OCI-LY1 (cell line): Measurements from ENCODE around the gene DHRS7B.
A peak's percentile ranks its signal among the peaks of the same experiment; 100 is the strongest.
"Not testable (repeated sequence)": the region's sequence is repeated elsewhere in the genome, so short reads cannot be mapped to it uniquely, and the experiment has no call there.

Source experiments
- H2AFZ ChIP-seq: fragments of 200-600 bp; sonication (generic), shearing (Covaris generic); 2 replicates; pipeline ENCODE4 v1.6.0; 2014; ENCODE audit warnings: antibody characterized with exemption, mild to moderate bottlenecking, low read length
- H3F3A ChIP-seq: fragments of 200-600 bp; sonication (generic), shearing (Covaris generic); 2 replicates; pipeline ENCODE4 v1.6.0; 2014; ENCODE audit warnings: mild to moderate bottlenecking, antibody characterized with exemption, low read length, moderate library complexity; ENCODE audit not compliant: insufficient read depth
- H3K27ac ChIP-seq: fragments of 200-600 bp; sonication (generic); 2 replicates; pipeline ENCODE4 v1.5.1; 2014; ENCODE audit warnings: low read length, mixed run types, mild to moderate bottlenecking, low read depth; ENCODE audit not compliant: poor library complexity, severe bottlenecking
- H3K27me3 ChIP-seq: fragments of 200-600 bp; sonication (generic); 2 replicates; pipeline ENCODE4 v1.6.0; 2014; ENCODE audit warnings: antibody characterized with exemption, mild to moderate bottlenecking, low read length, moderate library complexity; ENCODE audit not compliant: insufficient read depth
- H3K36me3 ChIP-seq: fragments of 200-600 bp; sonication (generic); 2 replicates; pipeline ENCODE4 v1.6.1; 2014; ENCODE audit warnings: mild to moderate bottlenecking, antibody characterized with exemption, low read length, moderate library complexity, mixed read lengths; ENCODE audit not compliant: insufficient read depth
- H3K4me1 ChIP-seq: fragments of 200-600 bp; sonication (generic); 2 replicates; pipeline ENCODE4 v1.5.1; 2014; ENCODE audit warnings: mild to moderate bottlenecking, low read length, moderate library complexity; ENCODE audit not compliant: insufficient read depth, severe bottlenecking
- H3K4me2 ChIP-seq: fragments of 200-600 bp; sonication (generic), shearing (Covaris generic); 2 replicates; pipeline ENCODE4 v1.6.1; 2014; ENCODE audit warnings: low read length
- H3K4me3 ChIP-seq: fragments of 200-600 bp; sonication (generic); 2 replicates; pipeline ENCODE4 v1.5.1; 2014; ENCODE audit warnings: low read length, low read depth, mild to moderate bottlenecking, mixed read lengths; ENCODE audit not compliant: poor library complexity, severe bottlenecking
- H3K79me2 ChIP-seq: fragments of 200-600 bp; shearing (Covaris generic); 2 replicates; pipeline ENCODE4 v1.6.1; 2016; ENCODE audit warnings: mixed run types, low read length, mixed read lengths; ENCODE audit not compliant: insufficient read depth
- H3K9ac ChIP-seq: fragments of 200-600 bp; sonication (generic), shearing (Covaris generic); 2 replicates; pipeline ENCODE4 v1.6.1; 2014; ENCODE audit warnings: mild to moderate bottlenecking, low read length, mixed read lengths
- H3K9me2 ChIP-seq: fragments of 200-600 bp; sonication (generic), shearing (Covaris generic); 2 replicates; pipeline ENCODE4 v1.6.1; 2014; ENCODE audit warnings: low read depth, mild to moderate bottlenecking, low read length, mixed read lengths
- H3K9me3 ChIP-seq: fragments of 200-600 bp; shearing (Covaris generic); 2 replicates; pipeline ENCODE4 v1.6.1; 2014; ENCODE audit warnings: low read length, mixed read lengths
- H4K20me1 ChIP-seq: fragments of 200-600 bp; sonication (generic), shearing (Covaris generic); 2 replicates; pipeline ENCODE4 v1.6.0; 2016; ENCODE audit warnings: mild to moderate bottlenecking, low read length; ENCODE audit not compliant: insufficient read depth
- CTCF ChIP-seq: fragments of 200-600 bp; sonication (generic), shearing (Covaris generic); IDR thresholded peaks from 2 replicates; pipeline ENCODE4 v1.5.1; 2017; ENCODE audit warnings: mild to moderate bottlenecking, antibody characterized with exemption, low read length, moderate library complexity, mixed read lengths
- EZH2 ChIP-seq: fragments of 200-600 bp; sonication (generic), shearing (Covaris generic); IDR thresholded peaks from 2 replicates; pipeline ENCODE4 v1.8.0; 2017; ENCODE audit warnings: borderline replicate concordance, mixed run types, mild to moderate bottlenecking, antibody characterized with exemption, low read length, moderate library complexity, mixed read lengths

DHRS7B gene

DNA sequence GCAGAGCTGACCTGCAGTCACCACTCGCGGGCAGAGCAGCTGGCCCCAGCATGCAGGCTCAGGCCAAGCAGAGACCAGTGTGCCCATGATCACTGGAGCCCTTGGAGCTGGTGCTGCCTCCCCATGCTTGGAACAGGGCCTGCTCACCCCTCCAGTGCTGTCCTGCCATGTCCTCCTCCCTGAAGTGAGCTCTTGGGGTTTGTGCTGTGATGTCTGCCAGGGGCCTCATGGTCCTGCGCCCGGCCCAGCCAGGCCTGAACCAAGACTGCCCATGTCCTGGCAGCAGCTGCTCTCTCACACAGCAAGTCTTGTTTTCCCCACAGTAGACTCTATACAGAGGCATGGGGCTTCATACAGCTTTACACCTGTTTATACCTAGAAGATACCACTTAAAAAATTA, 62.6 kb downstream of the DHRS7B start:
- TF ChIP-seq EZH2 (no peak), CTCF (no peak)
- Histone ChIP-seq H2AFZ (no peak overlapping the region), H3K36me3 (peaks cover 5% of the 10 kb centered on the region; the same call in 1 of the 2 replicates), H3K9ac (no peak overlapping the region), H3K4me1 (peaks cover 25% of the 10 kb centered on the region), H3K27me3 (no peaks in the 10 kb centered on the region), H3F3A (no peaks in the 10 kb centered on the region), H3K79me2 (no peaks in the 10 kb centered on the region), H3K9me3 (no peaks in the 10 kb centered on the region), H4K20me1 (no peaks in the 10 kb centered on the region), H3K9me2 (no peaks in the 10 kb centered on the region), H3K4me3 (no peak overlapping the region), H3K27ac (no peak overlapping the region), H3K4me2 (no peak overlapping the region)

GRCh38 chr17:21190078-21190477, 63.3 kb downstream of the DHRS7B start:
- H3F3A ChIP-seq, result no peaks in the 10 kb centered on the region
- no peak overlapping the region for H3K4me2 ChIP-seq
- no peaks in the 10 kb centered on the region for H3K79me2 ChIP-seq
- no peak overlapping the region for H3K4me3 ChIP-seq
- no peak overlapping the region for H3K27ac ChIP-seq
- no peaks in the 10 kb centered on the region for H3K9me2 ChIP-seq
- TF ChIP-seq EZH2, result no peak
- no peak for TF ChIP-seq CTCF
- H4K20me1 ChIP-seq, result no peaks in the 10 kb centered on the region
- H3K36me3 ChIP-seq, result peaks cover 5% of the 10 kb centered on the region; the same call in 1 of the 2 replicates
- no peaks in the 10 kb centered on the region for H3K9me3 ChIP-seq
- no peak overlapping the region for H3K9ac ChIP-seq
- no peak overlapping the region for H2AFZ ChIP-seq
- no peaks in the 10 kb centered on the region for H3K27me3 ChIP-seq
- H3K4me1 ChIP-seq, result peaks cover 32% of the 10 kb centered on the region

GRCh38 chr17:21191698-21192097, 64.9 kb downstream of the DHRS7B start:
- H3K27ac ChIP-seq, result no peak overlapping the region
- H2AFZ ChIP-seq, result no peak overlapping the region
- peaks cover 3% of the 10 kb centered on the region; the same call in 1 of the 2 replicates for H3K36me3 ChIP-seq
- H3K9me2 ChIP-seq, result no peaks in the 10 kb centered on the region
- no peaks in the 10 kb centered on the region for H3K27me3 ChIP-seq
- no peaks in the 10 kb centered on the region for H3K9me3 ChIP-seq
- H3K9ac ChIP-seq, result no peak overlapping the region
- H3K79me2 ChIP-seq, result no peaks in the 10 kb centered on the region
- TF ChIP-seq CTCF, result no peak
- no peak for TF ChIP-seq EZH2
- no peaks in the 10 kb centered on the region for H4K20me1 ChIP-seq
- H3K4me1 ChIP-seq, result peaks cover 32% of the 10 kb centered on the region
- H3K4me3 ChIP-seq, result no peak overlapping the region
- H3K4me2 ChIP-seq, result no peak overlapping the region
- H3F3A ChIP-seq, result no peaks in the 10 kb centered on the region

DNA sequence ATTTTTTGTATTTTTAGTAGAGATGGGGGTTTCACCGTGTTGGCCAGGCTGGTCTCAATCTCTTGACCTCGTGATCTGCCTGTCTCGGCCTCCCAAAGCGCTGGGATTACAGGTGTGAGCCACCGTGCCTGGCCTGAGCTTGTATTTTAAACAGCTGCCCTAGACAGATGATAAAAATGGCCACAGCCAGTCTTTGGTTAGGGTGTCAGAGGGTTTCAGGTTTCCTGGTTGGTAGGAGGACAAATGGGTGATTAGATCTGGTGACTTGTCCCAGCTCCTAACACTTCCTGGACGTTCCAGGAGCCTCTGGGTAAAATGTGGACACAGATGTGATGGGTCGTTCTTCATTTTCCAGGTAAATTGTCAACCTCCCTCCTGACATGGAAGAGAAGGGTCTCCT, 65.7 kb downstream of the DHRS7B start:
- not testable (repeated sequence) for H3F3A ChIP-seq, H3K9me2 ChIP-seq, H4K20me1 ChIP-seq, H2AFZ ChIP-seq, H3K4me3 ChIP-seq, H3K9ac ChIP-seq, H3K27me3 ChIP-seq, H3K9me3 ChIP-seq, H3K4me2 ChIP-seq, H3K79me2 ChIP-seq
- Histone ChIP-seq H3K4me1 (peaks cover 32% of the 10 kb centered on the region), H3K27ac (peak overlapping the region; percentile 79), H3K36me3 (peaks cover 10% of the 10 kb centered on the region)
